ENCODE data around the gene LRRC66. TPM values are rescaled to one million over a fixed set of nuclear protein-coding genes. Genes with fewer than 3 reads are reported as not detected.

Gene LRRC66
- total RNA-seq, 2 donors from 2014 or later, result 0.15 to 0.35 TPM

DNA sequence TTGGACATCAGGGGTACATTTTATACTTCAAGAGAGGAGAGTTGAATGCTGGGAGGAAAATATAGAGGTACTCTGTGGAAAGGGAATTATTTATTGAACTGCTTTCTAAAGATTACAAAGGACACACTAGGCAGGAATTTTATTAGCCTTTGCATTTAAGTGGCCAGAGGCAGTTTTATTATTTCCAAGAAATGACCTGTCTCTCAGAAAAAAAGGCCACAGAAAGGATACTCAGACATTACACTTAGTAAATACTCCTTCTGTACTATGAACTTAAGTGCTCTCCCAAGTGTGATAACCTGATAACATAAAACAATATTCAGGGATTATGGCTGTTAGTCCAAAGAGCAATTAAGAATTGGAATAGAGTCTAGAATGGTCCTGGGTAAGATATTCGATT lies 7.5 kb downstream of the LRRC66 start:
- H3K4me3 ChIP-seq (ENCODE audit: low read length), result no peak overlapping the region
- H3K4me1 ChIP-seq (ENCODE audit: control insufficient read depth, insufficient read depth, low read length), result peaks cover 5% of the 10 kb centered on the region
- no peak for DNase-seq
- H3K9me3 Mint-ChIP-seq, result no peaks in the 10 kb centered on the region
- no peaks in the 10 kb centered on the region for H3K27me3 Mint-ChIP-seq (ENCODE audit: insufficient read depth)
- TF ChIP-seq, protein P1, sequence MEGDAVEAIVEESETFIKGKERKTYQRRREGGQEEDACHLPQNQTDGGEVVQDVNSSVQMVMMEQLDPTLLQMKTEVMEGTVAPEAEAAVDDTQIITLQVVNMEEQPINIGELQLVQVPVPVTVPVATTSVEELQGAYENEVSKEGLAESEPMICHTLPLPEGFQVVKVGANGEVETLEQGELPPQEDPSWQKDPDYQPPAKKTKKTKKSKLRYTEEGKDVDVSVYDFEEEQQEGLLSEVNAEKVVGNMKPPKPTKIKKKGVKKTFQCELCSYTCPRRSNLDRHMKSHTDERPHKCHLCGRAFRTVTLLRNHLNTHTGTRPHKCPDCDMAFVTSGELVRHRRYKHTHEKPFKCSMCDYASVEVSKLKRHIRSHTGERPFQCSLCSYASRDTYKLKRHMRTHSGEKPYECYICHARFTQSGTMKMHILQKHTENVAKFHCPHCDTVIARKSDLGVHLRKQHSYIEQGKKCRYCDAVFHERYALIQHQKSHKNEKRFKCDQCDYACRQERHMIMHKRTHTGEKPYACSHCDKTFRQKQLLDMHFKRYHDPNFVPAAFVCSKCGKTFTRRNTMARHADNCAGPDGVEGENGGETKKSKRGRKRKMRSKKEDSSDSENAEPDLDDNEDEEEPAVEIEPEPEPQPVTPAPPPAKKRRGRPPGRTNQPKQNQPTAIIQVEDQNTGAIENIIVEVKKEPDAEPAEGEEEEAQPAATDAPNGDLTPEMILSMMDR (conservative IDR thresholded peaks at IDR 0.05), result no peak
- H3K36me3 ChIP-seq (ENCODE audit: control insufficient read depth, insufficient read depth, low read length), result no peaks in the 10 kb centered on the region
- H3K9ac ChIP-seq (ENCODE audit: extremely low read depth, low read length, poor library complexity, severe bottlenecking), result no peak overlapping the region
- no peaks in the 10 kb centered on the region for H3K9me3 ChIP-seq (ENCODE audit: control insufficient read depth, low read length)
- H3K27ac Mint-ChIP-seq, result no peak overlapping the region
- H3K27me3 ChIP-seq (ENCODE audit: control insufficient read depth, insufficient read depth, low read length, poor library complexity, severe bottlenecking), result no peaks in the 10 kb centered on the region
- H3K4me1 Mint-ChIP-seq, result peaks cover 14% of the 10 kb centered on the region
- 90% methylated on average over 1 of the region's 1 CpG; no CpG with 5 or more reads in 1 of the 2 experiments for WGBS, 2 experiments (ENCODE audit: insufficient coverage in 1 of 2, insufficient read length in 1 of 2)
- H3K27ac ChIP-seq (ENCODE audit: low read depth, low read length), result no peak overlapping the region
- H3K36me3 Mint-ChIP-seq (ENCODE audit: low read depth), result no peaks in the 10 kb centered on the region
- H3K4me3 Mint-ChIP-seq, result no peak overlapping the region

DNA sequence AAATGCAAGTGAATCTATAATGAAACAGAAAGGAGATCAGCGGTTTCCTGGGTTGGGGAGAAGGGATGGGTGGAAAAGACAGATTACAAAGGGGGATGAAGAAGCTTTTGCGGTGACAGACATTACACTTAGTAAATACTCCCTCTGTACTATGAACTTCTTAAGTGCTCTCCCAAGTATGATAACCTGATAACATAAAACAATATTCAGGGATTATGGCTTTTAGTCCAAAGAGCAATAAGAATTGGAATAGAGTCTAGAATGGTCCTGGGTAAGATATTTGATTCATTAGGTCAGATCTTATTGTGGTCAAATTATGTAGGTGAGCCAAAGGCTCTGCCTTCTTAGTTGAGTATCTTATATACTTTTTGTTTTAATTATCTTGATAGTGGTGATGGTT lies 9.2 kb downstream of the LRRC66 start:
- Mint-ChIP-seq H3K36me3 (ENCODE audit: low read depth) (no peaks in the 10 kb centered on the region), H3K9me3 (no peaks in the 10 kb centered on the region), H3K27me3 (ENCODE audit: insufficient read depth) (no peaks in the 10 kb centered on the region), H3K4me1 (peaks cover 7% of the 10 kb centered on the region), H3K27ac (no peak overlapping the region), H3K4me3 (no peak overlapping the region)
- 92% methylated on average over 2 of the region's 2 CpGs; no CpG with 5 or more reads in 1 of the 2 experiments for WGBS, 2 experiments (ENCODE audit: insufficient coverage in 1 of 2, insufficient read length in 1 of 2)
- no peak for DNase-seq
- Histone ChIP-seq H3K27me3 (ENCODE audit: control insufficient read depth, insufficient read depth, low read length, poor library complexity, severe bottlenecking) (no peaks in the 10 kb centered on the region), H3K9me3 (ENCODE audit: control insufficient read depth, low read length) (no peaks in the 10 kb centered on the region), H3K4me1 (ENCODE audit: control insufficient read depth, insufficient read depth, low read length) (no peaks in the 10 kb centered on the region), H3K9ac (ENCODE audit: extremely low read depth, low read length, poor library complexity, severe bottlenecking) (no peak overlapping the region), H3K4me3 (ENCODE audit: low read length) (no peak overlapping the region), H3K27ac (ENCODE audit: low read depth, low read length) (no peak overlapping the region), H3K36me3 (ENCODE audit: control insufficient read depth, insufficient read depth, low read length) (no peaks in the 10 kb centered on the region)
- TF ChIP-seq, protein P1 (conservative IDR thresholded peaks at IDR 0.05), result no peak

DNA sequence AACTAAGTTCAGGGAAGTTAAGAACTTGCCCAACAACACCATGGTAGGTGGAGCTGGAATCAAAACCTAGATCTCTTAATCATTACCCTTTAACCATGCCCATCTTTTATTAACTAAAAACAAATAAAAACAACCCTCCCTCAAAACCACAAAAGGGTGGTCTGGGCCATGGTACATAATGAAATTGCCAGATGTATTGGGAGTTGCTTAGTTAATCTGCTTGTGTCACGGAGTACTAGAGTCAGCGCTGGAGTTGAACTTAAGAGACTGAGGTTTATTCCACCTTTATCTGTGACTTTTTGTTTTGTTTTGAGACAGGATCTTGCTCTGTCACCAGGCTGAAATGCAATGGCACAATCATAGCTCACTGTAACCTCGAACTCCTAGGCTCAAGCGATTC lies 13.3 kb downstream of the LRRC66 start:
- Mint-ChIP-seq H3K9me3 (no peaks in the 10 kb centered on the region), H3K4me1 (no peaks in the 10 kb centered on the region), H3K4me3 (no peak overlapping the region), H3K27me3 (ENCODE audit: insufficient read depth) (no peaks in the 10 kb centered on the region), H3K36me3 (ENCODE audit: low read depth) (no peaks in the 10 kb centered on the region), H3K27ac (no peak overlapping the region)
- no peak for DNase-seq
- no peak overlapping the region for H3K27ac ChIP-seq (ENCODE audit: low read depth, low read length)
- no peaks in the 10 kb centered on the region for H3K9me3 ChIP-seq (ENCODE audit: control insufficient read depth, low read length)
- no peak overlapping the region for H3K9ac ChIP-seq (ENCODE audit: extremely low read depth, low read length, poor library complexity, severe bottlenecking)
- H3K4me1 ChIP-seq (ENCODE audit: control insufficient read depth, insufficient read depth, low read length), result no peaks in the 10 kb centered on the region
- H3K4me3 ChIP-seq (ENCODE audit: low read length), result no peak overlapping the region
- WGBS, 2 experiments (ENCODE audit: insufficient coverage in 1 of 2, insufficient read length in 1 of 2), result 96 to 97% methylated on average over 4 of the region's 4 CpGs
- H3K36me3 ChIP-seq (ENCODE audit: control insufficient read depth, insufficient read depth, low read length), result no peaks in the 10 kb centered on the region
- TF ChIP-seq, protein P1 (conservative IDR thresholded peaks at IDR 0.05), result no peak
- no peaks in the 10 kb centered on the region for H3K27me3 ChIP-seq (ENCODE audit: control insufficient read depth, insufficient read depth, low read length, poor library complexity, severe bottlenecking)
